ENCODE results near the gene RIMBP2.

RIMBP2 gene

DNA sequence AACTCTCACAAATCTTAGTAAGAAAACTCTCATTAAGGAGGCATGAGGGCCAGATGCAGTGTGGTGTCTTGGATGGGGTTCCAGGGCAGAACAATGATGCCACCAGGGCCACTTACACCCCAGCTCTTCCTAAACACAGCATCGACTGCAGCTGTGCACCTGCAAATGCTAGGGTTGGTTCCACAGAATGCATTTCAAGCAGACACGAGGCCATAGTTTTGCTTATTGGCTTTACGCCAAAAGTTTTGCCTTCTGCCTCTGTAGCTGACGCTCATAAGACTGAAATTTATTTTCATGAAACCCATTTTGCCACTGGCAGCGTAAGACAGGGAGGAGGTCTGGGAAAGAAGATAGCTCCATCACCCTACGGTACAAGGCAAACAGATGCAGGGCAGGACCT is 179.0 kb downstream of the RIMBP2 start:
- DNase-seq (ENCODE audit: low spot score): no peak

GRCh38 chr12:130530429-130530828 is 185.7 kb downstream of the RIMBP2 start:
- DNase-seq (ENCODE audit: low spot score): no peak

GRCh38 chr12:130529781-130530180 is 186.3 kb downstream of the RIMBP2 start:
- no peak for DNase-seq (ENCODE audit: low spot score)

DNA sequence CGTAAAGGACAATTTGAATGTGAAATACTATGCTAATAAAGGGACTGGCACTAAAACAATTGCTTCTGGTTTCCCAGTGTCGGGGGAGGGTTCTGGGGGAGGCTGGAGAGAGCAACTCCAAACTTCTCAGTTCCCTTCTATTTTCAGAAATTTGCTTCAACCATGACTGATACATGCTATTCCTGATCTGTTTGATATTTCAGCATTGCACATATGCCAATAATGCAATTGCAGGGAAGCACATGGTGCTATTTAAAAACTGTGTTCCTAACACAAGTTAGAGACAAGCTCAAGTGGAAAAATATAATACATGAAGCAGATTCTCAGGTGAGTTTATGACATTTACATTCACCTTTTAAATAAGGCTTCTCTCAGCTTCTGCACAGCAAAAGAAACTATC is 188.9 kb downstream of the RIMBP2 start:
- no peak for DNase-seq (ENCODE audit: low spot score)

GRCh38 chr12:130526813-130527212 is 189.3 kb downstream of the RIMBP2 start:
- DNase-seq (ENCODE audit: low spot score): no peak

DNA sequence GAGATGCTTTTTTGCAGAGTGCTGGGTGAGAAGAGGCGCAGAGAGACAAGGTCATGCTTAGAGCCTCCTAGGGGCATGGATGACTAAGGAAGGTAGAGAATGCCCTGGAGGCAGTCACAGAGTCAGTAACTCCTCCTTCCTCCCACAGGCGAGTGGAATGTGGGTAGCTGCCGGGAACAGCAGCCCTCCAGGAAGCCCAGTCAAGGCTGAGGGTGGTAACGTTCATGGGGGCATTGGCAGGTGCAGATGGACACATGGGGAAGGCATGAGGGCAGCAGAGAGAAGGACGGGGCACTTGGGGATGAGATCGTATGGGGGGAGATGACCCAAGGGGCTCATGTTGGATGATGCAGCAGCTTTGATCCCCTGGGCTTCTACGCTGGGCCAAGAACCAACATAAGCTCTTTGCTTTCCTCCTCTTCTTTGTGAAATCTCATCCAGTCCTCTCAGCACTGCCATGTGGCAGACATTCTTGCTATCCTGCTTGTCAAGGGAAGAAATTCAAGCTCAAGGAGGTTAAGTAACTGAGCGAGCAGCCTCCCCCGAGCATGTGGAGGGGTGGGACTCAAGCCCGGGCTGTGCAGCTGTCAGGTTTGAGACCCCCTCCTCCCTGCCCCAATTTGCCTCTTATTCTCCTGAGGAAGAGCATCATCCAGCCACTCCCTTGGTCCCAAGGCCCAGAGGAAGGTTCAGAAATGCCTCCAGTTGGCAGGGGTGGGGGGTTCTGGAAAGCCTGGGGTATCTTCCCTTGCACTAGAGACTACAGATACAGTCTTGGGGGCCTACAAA is 190.5 kb downstream of the RIMBP2 start:
- DNase-seq (ENCODE audit: low spot score): no peak

DNA sequence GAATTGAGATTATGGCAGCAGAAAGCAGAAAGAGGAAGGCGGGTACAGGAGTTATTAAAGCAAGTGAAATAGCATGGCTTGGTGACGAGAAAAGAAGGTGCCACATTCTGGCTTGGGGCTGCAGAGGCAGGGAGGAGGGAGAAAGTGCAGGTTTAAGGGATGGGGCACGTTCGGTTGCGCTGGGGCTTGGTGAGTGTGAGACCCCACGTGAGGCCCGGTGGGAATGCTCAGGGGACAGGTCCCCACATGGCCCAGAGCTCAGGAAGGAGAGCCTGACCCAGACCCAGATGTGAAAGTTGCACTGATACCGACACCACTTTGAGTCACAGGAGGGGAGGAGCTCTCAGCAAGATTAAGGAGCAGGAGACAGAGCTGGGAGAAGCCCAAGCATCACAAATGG is 191.3 kb downstream of the RIMBP2 start:
- DNase-seq (ENCODE audit: low spot score): no peak

- DNase-seq (ENCODE audit: low spot score): no peak
Measured at GRCh38 chr12:130523863-130524614, 192.1 kb downstream of the RIMBP2 start.

DNA sequence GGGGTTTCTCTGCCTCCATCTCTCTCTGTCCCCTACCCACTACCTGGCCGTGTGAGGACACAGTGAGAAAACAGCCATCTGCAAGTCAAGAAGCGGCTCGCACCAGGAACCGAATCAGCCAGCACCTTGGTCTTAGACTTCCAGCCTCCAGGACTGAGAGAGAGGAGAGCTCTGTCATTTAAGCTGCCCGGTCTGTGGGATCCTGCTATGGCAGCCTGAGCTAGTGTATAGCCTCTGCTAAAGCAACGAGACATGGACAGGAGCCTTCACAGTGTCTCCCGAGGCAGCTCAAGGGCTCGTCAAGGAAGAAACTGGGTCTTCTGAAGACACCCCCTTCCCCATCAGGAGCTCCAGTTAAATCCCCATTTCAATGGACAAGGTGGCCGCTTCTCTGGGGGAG is 192.9 kb downstream of the RIMBP2 start:
- no peak for DNase-seq (ENCODE audit: low spot score)

DNA sequence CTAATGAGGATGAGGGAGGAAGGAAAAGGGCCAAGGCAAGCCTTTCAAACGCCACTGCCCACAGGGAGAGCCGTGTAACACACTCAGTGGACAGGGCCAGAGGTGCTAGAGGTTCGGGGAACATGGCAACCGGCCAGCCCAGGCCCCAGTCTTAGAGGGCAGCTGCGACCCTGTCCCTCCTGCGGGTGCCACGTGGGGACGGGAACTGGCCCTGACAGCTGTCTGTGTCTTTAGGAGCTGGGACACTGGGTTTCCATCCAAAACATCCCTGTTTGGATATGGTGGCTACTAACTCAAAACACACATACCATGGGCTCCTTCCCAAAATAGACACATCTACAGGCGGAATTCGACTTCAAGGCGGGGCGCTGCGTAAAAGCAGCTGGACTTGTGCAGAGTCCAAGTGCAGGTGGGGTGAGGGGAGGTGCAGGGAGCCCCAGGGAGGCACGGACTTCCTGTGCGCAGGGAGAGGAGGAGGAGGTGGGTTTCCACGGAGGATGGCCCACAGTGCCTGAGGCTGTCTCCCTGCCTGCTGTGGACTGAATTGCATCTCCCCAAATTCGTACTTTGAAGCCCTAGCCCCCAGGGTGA is 193.8 kb downstream of the RIMBP2 start:
- DNase-seq (ENCODE audit: low spot score): no peak

DNA sequence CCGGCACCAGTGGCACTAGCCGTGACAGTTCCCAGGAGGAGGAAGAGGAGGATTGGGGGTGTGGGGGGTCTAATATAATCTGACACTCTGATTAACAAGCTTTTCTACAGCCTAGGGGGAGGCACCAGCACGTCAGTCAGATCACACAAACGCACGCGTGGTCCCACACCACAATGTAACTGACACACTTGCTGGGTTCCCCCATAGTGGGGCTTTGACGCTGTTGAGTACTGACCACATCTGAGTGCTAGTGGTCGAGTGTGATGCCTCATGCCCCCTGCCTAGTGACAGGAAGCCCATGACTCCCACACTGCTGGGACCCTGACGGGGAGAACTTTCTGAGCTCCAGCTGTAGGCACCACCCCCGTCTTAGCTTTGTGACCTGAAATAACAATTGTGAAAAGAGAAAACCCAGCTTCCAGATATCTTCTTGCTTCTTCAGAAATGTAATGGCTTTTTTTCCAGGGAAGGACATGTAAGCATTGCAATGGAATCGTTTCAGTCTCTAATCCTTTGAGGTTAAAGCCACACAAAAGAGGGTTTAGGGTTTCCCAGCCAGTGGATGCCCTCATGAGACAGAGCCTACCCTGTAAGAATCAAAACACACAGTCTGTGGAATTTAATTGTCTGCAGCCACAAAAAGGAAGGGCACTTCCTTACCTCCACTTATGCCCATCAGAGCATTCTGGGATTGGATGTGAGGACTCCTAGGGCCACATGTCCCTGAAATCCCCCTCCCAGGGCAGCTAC is 194.5 kb downstream of the RIMBP2 start:
- no peak for DNase-seq (ENCODE audit: low spot score)

DNA sequence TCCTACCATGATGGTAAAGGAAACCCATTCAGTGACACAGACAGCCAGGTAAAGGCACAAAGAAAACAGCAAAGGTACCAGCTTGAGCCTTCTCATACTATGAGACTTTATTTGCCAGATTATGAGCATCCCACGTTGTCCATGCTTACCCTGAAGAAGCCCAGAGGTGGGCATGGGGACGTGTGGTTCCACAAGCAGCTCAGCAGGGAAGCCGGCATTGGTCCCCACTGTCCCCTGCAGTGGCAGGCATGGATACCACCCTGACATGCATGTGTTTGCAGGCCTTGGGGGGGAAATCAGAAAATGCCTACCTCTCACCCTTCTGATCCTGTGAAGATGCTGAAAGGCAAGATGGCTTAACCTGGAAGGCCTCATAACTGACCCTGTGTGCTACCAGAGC is 195.3 kb downstream of the RIMBP2 start:
- no peak for DNase-seq (ENCODE audit: low spot score)

- no peak for DNase-seq (ENCODE audit: low spot score)
Measured at GRCh38 chr12:130517588-130517987, 198.5 kb downstream of the RIMBP2 start.

DNA sequence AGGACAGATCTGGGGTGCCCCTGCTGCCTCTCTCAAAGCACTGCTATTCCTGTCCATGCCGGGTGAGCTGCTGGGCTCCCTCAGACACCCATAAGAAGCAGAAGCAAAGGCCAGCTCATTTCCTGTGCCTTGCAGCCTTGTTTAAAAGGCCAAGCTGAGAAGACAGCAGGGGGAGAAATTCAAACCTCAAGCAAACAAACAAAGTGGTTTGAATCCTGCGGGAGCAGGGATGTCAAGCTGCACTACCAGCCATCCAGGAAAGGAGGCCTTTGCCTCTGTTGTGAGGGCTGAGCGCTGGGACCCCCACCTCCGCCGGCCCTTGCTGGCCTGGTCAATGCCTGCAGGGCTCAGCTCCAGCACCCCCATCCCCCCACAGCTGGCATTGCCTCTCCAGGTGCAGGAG is 201.9 kb downstream of the RIMBP2 start:
- no peak for DNase-seq (ENCODE audit: low spot score)

GRCh38 chr12:130513556-130513955 is 202.5 kb downstream of the RIMBP2 start:
- no peak for DNase-seq (ENCODE audit: low spot score)

DNA sequence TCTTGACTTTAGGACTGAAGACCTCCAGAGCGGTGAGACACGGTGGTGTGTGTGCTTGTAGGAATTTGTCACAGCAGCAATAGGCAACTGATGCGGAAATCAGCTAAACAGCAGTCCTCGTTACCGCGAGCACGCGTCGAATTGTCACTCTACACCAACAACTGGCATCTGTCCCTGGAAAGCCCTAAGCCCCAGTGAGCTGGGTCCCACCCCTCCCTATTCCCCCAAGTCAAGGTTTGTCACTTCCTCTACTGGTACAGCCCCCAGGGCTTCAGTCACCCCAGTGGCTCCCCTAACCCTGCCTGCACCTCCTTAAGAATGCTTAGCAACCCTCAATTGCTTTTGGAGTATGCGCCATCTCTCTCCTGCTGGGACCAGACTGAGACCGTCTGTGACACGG is 204.8 kb downstream of the RIMBP2 start:
- DNase-seq (ENCODE audit: low spot score): no peak

GRCh38 chr12:130509454-130509853 is 206.6 kb downstream of the RIMBP2 start:
- no peak for DNase-seq (ENCODE audit: low spot score)

- DNase-seq (ENCODE audit: low spot score): no peak
Measured at GRCh38 chr12:130508847-130509246, 207.3 kb downstream of the RIMBP2 start.

DNA sequence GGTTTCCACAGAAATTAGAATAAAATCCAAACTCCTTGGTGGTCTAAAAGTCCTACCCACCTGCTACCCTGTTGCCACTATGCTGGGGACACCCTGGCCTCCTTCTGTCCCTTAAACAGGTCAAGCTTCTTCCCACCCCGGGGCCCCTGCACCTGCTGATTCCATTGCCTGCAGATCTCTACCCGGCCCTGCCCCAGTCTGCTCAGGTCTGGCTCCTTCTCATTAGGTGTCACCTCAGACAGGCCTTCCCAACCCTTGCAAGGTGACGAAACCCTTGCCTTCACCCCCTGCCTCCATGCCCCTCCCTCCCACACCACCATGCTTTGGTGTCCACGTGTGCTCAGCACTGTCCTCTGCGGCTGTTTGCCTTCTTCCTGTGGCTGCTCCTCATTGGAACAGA is 207.8 kb downstream of the RIMBP2 start:
- no peak for DNase-seq (ENCODE audit: low spot score)

- no peak for DNase-seq (ENCODE audit: low spot score)
Measured at GRCh38 chr12:130506844-130507243, 209.3 kb downstream of the RIMBP2 start.

- no peak for DNase-seq (ENCODE audit: low spot score)
Measured at GRCh38 chr12:130504840-130505175, 211.3 kb downstream of the RIMBP2 start.

GRCh38 chr12:130504110-130504839 is 211.8 kb downstream of the RIMBP2 start:
- DNase-seq (ENCODE audit: low spot score): no peak
